CD1c-positive myeloid dendritic cell (primary cell): Measurements from ENCODE around the gene CD55.

ENCODE experiments used
- DNase-seq: peaks from one replicate; pipeline ENCODE4 v3.0.0-alpha.2; 2016; ENCODE audit errors: extremely low spot score

Gene CD55

GRCh38 chr1:207321079-207321789 lies at the start of gene CD55:
TSS of gene CD55 (plus strand) at chr1:207321678. CDS start at chr1:207321766, 88 bp downstream.
- peak; percentile 98 for DNase-seq

- no peak for DNase-seq
These were observed 46.6 kb upstream of the CD55 start for GRCh38 chr1:207274882-207275281.

- no peak for DNase-seq
These were observed 45.0 kb upstream of the CD55 start for GRCh38 chr1:207276465-207276864.

- no peak for DNase-seq
These were observed 44.2 kb upstream of the CD55 start for GRCh38 chr1:207277241-207277640.

- no peak for DNase-seq
These were observed 41.8 kb upstream of the CD55 start for GRCh38 chr1:207279652-207280051.

- no peak for DNase-seq
These were observed 40.8 kb upstream of the CD55 start for GRCh38 chr1:207280706-207281105.

- peak; percentile 46 for DNase-seq
These were observed 39.4 kb upstream of the CD55 start for GRCh38 chr1:207282058-207282457.

GRCh38 chr1:207282496-207283380 lies 38.7 kb upstream of the CD55 start:
- DNase-seq, result no peak

- DNase-seq, result no peak
These were observed 38.1 kb upstream of the CD55 start for GRCh38 chr1:207283421-207283820.

- DNase-seq, result no peak
These were observed 37.1 kb upstream of the CD55 start for GRCh38 chr1:207284209-207284897.

GRCh38 chr1:207286786-207287468 lies 34.6 kb upstream of the CD55 start:
- no peak for DNase-seq

GRCh38 chr1:207288315-207288714 lies 33.2 kb upstream of the CD55 start:
- no peak for DNase-seq

- no peak for DNase-seq
These were observed 31.7 kb upstream of the CD55 start for GRCh38 chr1:207289756-207290155.

- DNase-seq, result no peak
These were observed 29.8 kb upstream of the CD55 start for GRCh38 chr1:207291723-207292122.

- peak; percentile 44 for DNase-seq
These were observed 23.3 kb upstream of the CD55 start for GRCh38 chr1:207298186-207298585.

- no peak for DNase-seq
These were observed 22.7 kb upstream of the CD55 start for GRCh38 chr1:207298636-207299398.

- DNase-seq, result no peak
These were observed 20.5 kb upstream of the CD55 start for GRCh38 chr1:207300970-207301369.

- no peak for DNase-seq
These were observed 18.7 kb upstream of the CD55 start for GRCh38 chr1:207302618-207303393.

- no peak for DNase-seq
These were observed 16.6 kb upstream of the CD55 start for GRCh38 chr1:207304710-207305488.

GRCh38 chr1:207305489-207305873 lies 16.0 kb upstream of the CD55 start:
- no peak for DNase-seq
